IMR-90 (cell line): ENCODE data around the gene CARD14. TPM values are rescaled to one million over a fixed set of nuclear protein-coding genes. Genes with fewer than 3 reads are reported as not detected.

ENCODE experiments used
- ATAC-seq: fragments of 200-7000 bp; cut with Tn5 transposase; 2 replicates; pipeline ENCODE4 v1.9.1; 2020; ENCODE audit warnings: low read depth, mild to moderate bottlenecking, moderate library complexity
- BruUV-seq: library from RNA; stranded (reverse); fragments of 400-500 nt; replicated peaks from 2 replicates; lab custom pipeline; 2021; lab: Mats Ljungman, UMichigan
- CTCF ChIA-PET: fragments of 300-600 bp; formaldehyde crosslinking; extraction: SDS; loops from one replicate; lab custom pipeline; 2021; ENCODE audit warnings: antibody characterized with exemption; lab: Yijun Ruan, JAX
- POLR2A ChIA-PET: fragments of 300-600 bp; sonication (Branson Sonifier 250); formaldehyde crosslinking; loops from one replicate; lab custom pipeline; 2022; ENCODE audit warnings: antibody characterized with exemption; ENCODE audit not compliant: unreplicated experiment; lab: Charles Lee
- DNase-seq: peaks from one replicate; pipeline ENCODE4 v3.0.0; 2013
- H2AFZ ChIP-seq: replicated peaks from 2 replicates; pipeline ENCODE3; 2013; ENCODE audit warnings: low read length, mild to moderate bottlenecking; ENCODE audit not compliant: poor library complexity
- H2AK5ac ChIP-seq: 2 replicates; pipeline ENCODE4 v1.6.1; 2013; ENCODE audit warnings: low read depth, low read length, inconsistent platforms
- H2AK9ac ChIP-seq: replicated peaks from 2 replicates; pipeline ENCODE3; 2013; ENCODE audit warnings: mild to moderate bottlenecking, low read depth, low read length, moderate library complexity; ENCODE audit not compliant: poor library complexity
- H2BK120ac ChIP-seq: 2 replicates; pipeline ENCODE4 v1.6.1; 2013; ENCODE audit warnings: low read depth, low read length, inconsistent platforms
- H2BK15ac ChIP-seq: 3 replicates; pipeline ENCODE4 v1.6.1; 2013; ENCODE audit warnings: low read depth, low read length, inconsistent platforms
- H2BK20ac ChIP-seq: 2 replicates; pipeline ENCODE4 v1.6.1; 2013; ENCODE audit warnings: low read depth, mild to moderate bottlenecking, inconsistent platforms, low read length, moderate library complexity
- H2BK5ac ChIP-seq: 2 replicates; pipeline ENCODE4 v1.6.1; 2013; ENCODE audit warnings: mild to moderate bottlenecking, low read depth, low read length, inconsistent platforms; ENCODE audit not compliant: poor library complexity, severe bottlenecking
- H3K14ac ChIP-seq: replicated peaks from 2 replicates; pipeline ENCODE4 v1.6.1; 2013; ENCODE audit warnings: low read depth, low read length, inconsistent platforms
- H3K18ac ChIP-seq: 2 replicates; pipeline ENCODE4 v1.6.1; 2013; ENCODE audit warnings: low read depth, low read length, control low read depth
- H3K23ac ChIP-seq: 2 replicates; pipeline ENCODE4 v1.6.1; 2013; ENCODE audit warnings: low read depth, low read length, inconsistent platforms
- H3K27ac ChIP-seq: 2 replicates; pipeline ENCODE4 v1.5.1; 2013; ENCODE audit warnings: mild to moderate bottlenecking, control low read depth, low read length; ENCODE audit not compliant: insufficient read depth
- H3K27me3 ChIP-seq: 2 replicates; pipeline ENCODE4 v1.6.1; 2013; ENCODE audit warnings: low read length; ENCODE audit not compliant: control insufficient read depth, insufficient read depth
- H3K36me3 ChIP-seq: 2 replicates; pipeline ENCODE4 v1.6.1; 2013; ENCODE audit warnings: low read length, mixed read lengths; ENCODE audit not compliant: control insufficient read depth, insufficient read depth
- H3K4ac ChIP-seq: 2 replicates; pipeline ENCODE4 v1.6.1; 2013; ENCODE audit warnings: low read depth, low read length, inconsistent platforms
- H3K4me1 ChIP-seq: 2 replicates; pipeline ENCODE4 v1.6.1; 2013; ENCODE audit warnings: low read length, mixed read lengths; ENCODE audit not compliant: control insufficient read depth, insufficient read depth
- H3K4me2 ChIP-seq: 2 replicates; pipeline ENCODE4 v1.6.1; 2013; ENCODE audit warnings: low read depth, mild to moderate bottlenecking, control low read depth, low read length, moderate library complexity
- H3K4me3 ChIP-seq: 2 replicates; pipeline ENCODE4 v1.5.1; 2013; ENCODE audit warnings: low read depth, mild to moderate bottlenecking, control low read depth, low read length, moderate library complexity; ENCODE audit not compliant: insufficient read depth
- H3K56ac ChIP-seq: 2 replicates; pipeline ENCODE4 v1.6.1; 2013; ENCODE audit warnings: low read length, inconsistent platforms; ENCODE audit not compliant: insufficient read depth; ENCODE audit errors: extremely low read depth
- H3K79me1 ChIP-seq, 2 experiments: 2 replicates each; pipeline ENCODE4 v1.6.1; 2013; ENCODE audit warnings: low read length in 2 of 2, inconsistent platforms in 1 of 2, low read depth in 1 of 2
- H3K9ac ChIP-seq: 2 replicates; pipeline ENCODE4 v1.6.1; 2013; ENCODE audit warnings: low read depth, low read length, control low read depth
- H3K9me1 ChIP-seq: 2 replicates; pipeline ENCODE4 v1.6.1; 2013; ENCODE audit warnings: low read length, inconsistent platforms; ENCODE audit not compliant: insufficient read depth
- H3K9me3 ChIP-seq: 2 replicates; pipeline ENCODE4 v1.6.1; 2013; ENCODE audit warnings: low read length; ENCODE audit not compliant: control insufficient read depth, insufficient read depth
- H4K20me1 ChIP-seq: 2 replicates; pipeline ENCODE4 v1.6.1; 2013; ENCODE audit warnings: low read length, inconsistent platforms; ENCODE audit not compliant: insufficient read depth
- H4K5ac ChIP-seq: 2 replicates; pipeline ENCODE4 v1.6.1; 2013; ENCODE audit warnings: mild to moderate bottlenecking, low read depth, low read length, control low read depth
- H4K8ac ChIP-seq, 2 experiments: 2 replicates each; pipeline ENCODE4 v1.6.1; 2013; ENCODE audit warnings: low read depth in 2 of 2, low read length in 2 of 2, control low read depth in 1 of 2, inconsistent platforms in 1 of 2
- H4K91ac ChIP-seq: 2 replicates; pipeline ENCODE4 v1.6.1; 2013; ENCODE audit warnings: low read depth, low read length, inconsistent platforms; ENCODE audit not compliant: insufficient read depth
- MXI1 ChIP-seq: IDR thresholded peaks from 2 replicates; pipeline ENCODE4 v1.6.1; 2012; ENCODE audit warnings: low read depth, mild to moderate bottlenecking, low read length, moderate library complexity, borderline replicate concordance
- POLR2A ChIP-seq: IDR thresholded peaks from 2 replicates; pipeline ENCODE4 v1.6.1; 2012; ENCODE audit warnings: mild to moderate bottlenecking, low read depth, low read length
- USF2 ChIP-seq: fragments of 150-350 bp; IDR thresholded peaks from 2 replicates; pipeline ENCODE4 v1.6.1; 2017; ENCODE audit warnings: mild to moderate bottlenecking, antibody characterized with exemption, low read length, low read depth
- WGBS, 2 experiments: methylation state at CpG; one replicate each; pipeline versions ENCODE4 v1.1.5 to v1.1.7; 2013; ENCODE audit warnings: missing lambda C conversion rate in 2 of 2; ENCODE audit not compliant: insufficient read length in 1 of 2; ENCODE audit errors: extremely low coverage in 2 of 2; 5-methylcytosine and 5-hydroxymethylcytosine counted together
- dilution Hi-C: fragments of 300-500 bp; cut with HindIII; formaldehyde crosslinking; loops from one replicate; pipeline ENCODE4 v1.14.3; 2018; ENCODE audit warnings: low sequenced_read_pairs; ENCODE audit not compliant: unreplicated experiment
- in situ Hi-C: fragments of 300-500 bp; cut with MboI; formaldehyde crosslinking; loops from 3 replicates; pipeline ENCODE4 v1.14.3; 2019; ENCODE audit warnings: low sequenced_read_pairs, inconsistent platforms, mixed read lengths
- intact Hi-C: fragments of 100-400 bp; cut with micrococcal nuclease; formaldehyde crosslinking; loops from 2 replicates; pipeline ENCODE4 v1.10.0; 2022
- polyA plus RNA-seq, 3 experiments: library from polyadenylated mRNA; depleted of rRNA; stranded (reverse); fragments of >200 nt; gene quantifications; 2 replicates each; pipeline ENCODE4 v1.2.3, GENCODE V29; 2012; ENCODE audit warnings: low replicate concordance in 1 of 3
- total RNA-seq: library from RNA; depleted of rRNA; stranded (reverse); fragments of >200 nt; gene quantifications from 2 replicates; pipeline ENCODE4 v1.2.3, GENCODE V29; 2012

CARD14 gene
- total and polyA plus RNA-seq, 2 of the 4 experiments (the other 2 are of a cell fraction), result not detected

- CTCF ChIA-PET, result no interaction called here
- Histone ChIP-seq H3K4ac (no peak overlapping the region), H4K5ac (no peak overlapping the region), H4K20me1 (no peaks in the 10 kb centered on the region), H3K27me3 (no peaks in the 10 kb centered on the region), H3K36me3 (peaks cover 35% of the 10 kb centered on the region), H3K4me1 (no peaks in the 10 kb centered on the region), H2BK120ac (no peak overlapping the region), H3K23ac (no peak overlapping the region), H3K14ac (no peak overlapping the region), H2BK20ac (no peak overlapping the region), H3K56ac (no peak overlapping the region), H3K27ac (no peak overlapping the region), H3K18ac (no peak overlapping the region), H3K9me3 (peaks cover 12% of the 10 kb centered on the region), H4K91ac (no peak overlapping the region), H2AK9ac (no peak overlapping the region), H3K79me1 (peaks cover 0 to 7% of the 10 kb centered on the region in 2 experiments; a peak in 2 of 4 replicates), H3K9ac (no peak overlapping the region), H3K4me2 (no peak overlapping the region), H2BK5ac (no peak overlapping the region), H3K4me3 (no peak overlapping the region), H3K9me1 (peaks cover 7% of the 10 kb centered on the region), H2AFZ (no peak overlapping the region), H2AK5ac (no peak overlapping the region), H2BK15ac (no peak overlapping the region), H4K8ac (no peak overlapping the region)
- BruUV-seq, result no TSS peak
- no peak for ATAC-seq
- TF ChIP-seq MXI1, result no peak
- no peak for TF ChIP-seq POLR2A
- no peak for TF ChIP-seq USF2
- POLR2A ChIA-PET, result no interaction called here
- dilution Hi-C loops, result no loop called here
- intact Hi-C loops, result no loop called here
- no peak for DNase-seq
- in situ Hi-C loops, result no loop called here
- 96% methylated on average over 12 of the region's 14 CpGs; no CpG with 5 or more reads in 1 of the 2 experiments for WGBS, 2 experiments
Measured at GRCh38 chr17:80228477-80228876, 58.6 kb downstream of the CARD14 start.
